SH-SY5Y (cell line): ENCODE data around the gene CADM2.

ENCODE experiments used
- GATA2 ChIP-seq: IDR thresholded peaks from 2 replicates; pipeline ENCODE4 v1.6.1; 2011; ENCODE audit warnings: mild to moderate bottlenecking, low read depth, low read length
- GATA3 ChIP-seq: IDR thresholded peaks from 2 replicates; pipeline ENCODE4 v1.6.1; 2011; ENCODE audit warnings: low read depth, mild to moderate bottlenecking, low read length, moderate library complexity

The CADM2 gene

DNA sequence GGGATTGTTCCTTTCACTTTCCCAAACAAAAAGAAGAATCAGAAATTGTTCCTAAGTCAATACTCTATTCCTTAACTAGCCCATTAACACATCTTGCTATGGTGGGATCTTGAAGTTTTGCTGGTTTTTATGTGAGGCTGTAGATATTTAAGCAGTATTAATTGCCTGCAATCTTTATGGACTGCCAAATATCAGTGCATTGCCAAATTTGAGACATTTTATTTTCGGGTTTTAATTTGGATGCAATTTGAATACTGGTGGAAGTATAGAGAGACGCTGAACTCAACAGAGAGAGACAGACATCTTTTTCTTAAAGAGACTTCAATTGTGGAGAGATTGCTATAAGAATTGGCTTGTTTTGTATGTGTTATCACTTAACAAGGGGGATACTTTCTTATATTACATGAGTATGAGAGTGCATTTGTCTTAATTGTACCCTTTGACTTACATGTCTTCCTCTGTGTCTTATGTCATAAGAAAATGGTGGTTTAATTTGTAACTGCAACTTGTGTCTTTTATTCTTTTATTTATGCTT is 10.0 kb downstream of the CADM2 start:
- TF ChIP-seq GATA3 (no peak), GATA2 (no peak)

GRCh38 chr3:84974347-84974746 is 15.6 kb downstream of the CADM2 start:
- TF ChIP-seq GATA2 (no peak), GATA3 (no peak)

DNA sequence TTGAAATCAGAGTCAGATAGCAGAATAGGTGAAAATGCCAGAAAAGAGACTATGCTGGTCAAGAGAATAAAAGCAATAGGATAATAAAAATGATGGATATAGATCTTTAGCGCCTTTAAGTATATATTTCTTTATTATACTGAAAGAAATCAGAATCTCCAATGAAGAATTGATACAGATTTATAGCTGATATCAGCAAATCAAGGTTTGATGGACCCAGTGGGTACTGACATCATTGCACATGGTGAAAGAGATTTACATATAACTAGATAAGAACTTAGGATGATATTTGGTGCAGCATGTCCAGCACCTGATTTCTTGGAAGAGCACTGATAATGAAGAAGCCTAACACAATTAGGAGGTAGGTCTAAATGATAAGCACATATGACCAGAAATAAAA is 18.2 kb downstream of the CADM2 start:
- TF ChIP-seq GATA3 (no peak), GATA2 (no peak)

DNA sequence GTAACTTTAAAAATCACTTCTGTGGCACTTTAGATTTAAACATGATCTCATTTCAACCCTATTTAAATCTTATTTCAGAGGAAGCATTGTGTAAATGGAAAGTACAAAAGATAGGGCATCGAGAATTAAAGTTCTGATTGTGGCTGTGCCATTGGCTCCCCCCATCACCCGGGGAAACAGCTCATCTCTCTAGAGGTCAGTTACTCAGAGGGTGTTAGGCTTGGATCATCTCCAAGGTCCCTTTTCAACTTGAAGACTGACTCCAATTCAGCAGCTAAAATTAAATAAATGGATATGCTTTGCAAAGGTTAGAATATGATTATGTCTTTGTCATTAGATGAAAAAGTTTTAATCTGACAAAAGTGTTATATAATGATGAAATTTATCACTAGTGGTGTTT is 20.1 kb downstream of the CADM2 start:
- TF ChIP-seq GATA2 (no peak), GATA3 (no peak)

- no peak for TF ChIP-seq GATA3
- TF ChIP-seq GATA2, result no peak
Measured at GRCh38 chr3:84980011-84980410, 21.2 kb downstream of the CADM2 start.

DNA sequence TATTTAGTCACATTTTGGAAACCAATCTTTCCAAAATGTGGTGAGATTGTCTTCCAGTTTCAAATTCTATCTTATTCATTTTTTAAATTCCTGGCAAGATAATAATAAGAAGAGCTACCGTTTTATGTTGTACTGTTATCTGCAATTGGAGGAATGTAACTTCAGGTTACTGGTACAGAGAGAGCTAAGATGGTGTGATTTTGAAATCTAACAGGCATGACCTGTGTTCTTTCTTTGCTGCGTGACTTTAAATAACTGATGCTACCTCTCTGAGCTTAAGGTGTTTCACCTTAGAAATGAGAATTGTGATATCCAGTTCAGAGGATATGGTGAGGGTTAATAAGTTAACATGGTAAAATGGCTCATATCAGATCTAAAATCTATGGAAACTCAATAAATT is 21.7 kb downstream of the CADM2 start:
- TF ChIP-seq GATA3 (no peak), GATA2 (no peak)

DNA sequence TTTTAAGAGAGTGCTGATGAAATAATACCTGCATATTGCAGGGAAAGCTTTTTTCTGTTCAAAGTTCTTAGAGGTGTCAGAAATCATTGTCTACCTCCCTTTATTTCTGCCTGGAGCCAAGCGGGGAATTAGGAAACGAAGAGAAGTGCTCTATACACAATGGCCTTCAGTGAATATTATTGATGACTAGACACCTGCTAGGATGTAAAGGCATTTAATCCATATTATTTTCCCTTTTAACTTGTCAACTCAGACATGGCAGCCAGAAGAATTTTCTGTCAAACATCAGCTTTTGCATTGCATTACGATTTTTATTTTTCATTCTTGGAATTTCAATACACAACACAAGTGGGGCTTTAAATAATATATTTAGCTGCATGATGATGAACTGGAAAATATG is 24.7 kb downstream of the CADM2 start:
- TF ChIP-seq GATA2 (no peak), GATA3 (no peak)

GRCh38 chr3:84984429-84984828 is 25.6 kb downstream of the CADM2 start:
- TF ChIP-seq GATA2 (no peak), GATA3 (no peak)

DNA sequence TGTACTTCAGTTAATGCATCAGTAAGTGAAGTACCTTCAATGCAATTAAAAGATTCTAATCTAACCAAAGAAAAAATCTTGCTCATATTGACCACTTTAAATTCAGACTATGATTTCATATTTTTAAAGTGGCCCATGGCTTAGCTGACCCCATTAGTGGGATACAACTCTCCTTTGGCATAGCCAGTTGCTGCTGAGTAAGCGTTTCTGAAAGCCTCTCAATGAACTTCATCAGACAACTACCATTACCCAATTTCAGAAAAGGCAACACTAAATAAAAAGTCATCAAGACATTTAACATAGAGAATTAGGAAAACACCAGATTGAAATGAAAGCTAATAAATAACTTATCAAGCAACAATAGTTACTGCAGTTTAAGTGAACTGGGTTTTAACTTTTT is 27.0 kb downstream of the CADM2 start:
- no peak for TF ChIP-seq GATA2
- no peak for TF ChIP-seq GATA3

GRCh38 chr3:84987706-84988504 is 29.1 kb downstream of the CADM2 start:
- TF ChIP-seq GATA2 (peak; percentile 90), GATA3 (peak; percentile 38; the same call in 1 of the 2 replicates)

DNA sequence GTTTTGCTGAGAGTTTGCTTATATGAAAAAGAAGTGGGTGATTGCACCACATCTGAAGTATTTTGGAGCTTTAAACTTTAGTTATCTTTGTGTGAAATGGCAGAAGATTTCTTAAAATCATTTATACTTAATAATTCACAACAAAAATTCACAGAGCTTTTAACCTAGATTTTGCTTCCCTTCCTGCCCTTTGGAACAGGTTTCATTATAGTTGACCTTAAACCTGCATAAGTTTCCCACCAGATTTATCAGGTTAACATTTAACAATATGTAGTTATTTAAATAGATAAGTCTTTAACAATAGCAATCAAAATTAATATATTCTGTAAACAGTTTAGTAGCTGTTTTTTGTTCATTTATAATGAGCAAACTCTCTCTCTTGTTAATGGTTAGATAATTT is 30.3 kb downstream of the CADM2 start:
- TF ChIP-seq GATA2 (no peak), GATA3 (no peak)

DNA sequence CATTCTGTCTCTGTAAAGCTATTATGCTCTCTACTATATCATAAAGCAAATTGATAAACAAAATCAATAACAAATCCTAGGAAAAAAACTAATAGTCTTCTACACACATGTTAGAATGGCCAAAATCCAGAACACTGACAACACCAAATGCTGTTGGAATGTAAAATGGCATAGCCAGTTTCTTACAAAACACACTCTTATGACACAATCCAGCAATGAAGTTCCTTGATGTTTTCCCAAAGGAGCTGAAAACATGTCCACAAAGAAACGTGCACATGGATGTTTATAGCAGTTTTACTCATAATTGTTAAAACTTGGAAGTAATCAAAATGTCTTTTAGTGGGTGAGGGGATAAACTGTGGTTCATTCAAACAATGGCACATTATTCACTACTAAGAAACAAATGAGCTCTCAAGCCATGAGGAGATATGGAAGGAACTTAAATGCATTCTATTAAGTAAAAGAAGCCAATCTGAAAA is 32.7 kb downstream of the CADM2 start:
- TF ChIP-seq GATA2, result no peak
- TF ChIP-seq GATA3, result no peak

DNA sequence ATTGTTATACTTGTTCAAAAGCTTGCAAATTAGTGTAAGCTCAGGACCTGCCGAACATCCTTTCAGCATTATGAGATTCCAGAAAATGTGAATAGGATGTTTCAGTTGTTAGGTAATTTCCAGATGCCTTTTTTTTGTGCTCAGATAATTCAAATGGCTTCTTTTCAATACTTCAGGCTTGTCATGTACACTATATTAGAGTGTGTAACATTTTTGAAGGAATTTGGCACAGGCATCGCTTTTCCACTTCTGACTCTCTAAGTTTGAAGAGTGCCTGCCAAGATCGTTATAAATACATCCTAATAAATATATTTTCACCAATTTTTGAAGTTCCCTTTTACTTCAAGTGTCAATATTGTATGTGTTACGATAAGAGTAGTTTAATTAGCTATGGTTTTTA is 35.2 kb downstream of the CADM2 start:
- no peak for TF ChIP-seq GATA2
- TF ChIP-seq GATA3, result no peak

GRCh38 chr3:84998545-84998944 is 39.8 kb downstream of the CADM2 start:
- TF ChIP-seq GATA3 (no peak), GATA2 (no peak)

DNA sequence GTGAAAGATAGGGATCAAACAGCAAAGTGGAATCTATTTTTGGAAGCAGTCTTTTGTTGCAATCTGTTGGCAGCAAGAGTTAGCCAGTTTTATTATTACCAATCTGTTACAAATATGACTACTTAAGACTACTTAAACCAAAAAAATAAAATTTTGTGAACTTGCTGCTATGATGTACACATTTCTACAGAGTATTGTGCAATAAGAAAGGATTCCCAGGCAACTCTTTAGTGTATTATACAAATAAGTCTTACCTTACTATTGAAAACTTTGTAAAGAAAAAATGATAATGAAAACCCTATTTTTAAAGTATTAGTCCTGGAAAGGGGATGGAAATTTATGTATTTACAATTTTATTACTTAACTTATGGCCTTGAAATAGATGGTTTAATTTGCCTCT is 44.7 kb downstream of the CADM2 start:
- TF ChIP-seq GATA3 (peak; percentile 45; the same call in 1 of the 2 replicates), GATA2 (no peak)

DNA sequence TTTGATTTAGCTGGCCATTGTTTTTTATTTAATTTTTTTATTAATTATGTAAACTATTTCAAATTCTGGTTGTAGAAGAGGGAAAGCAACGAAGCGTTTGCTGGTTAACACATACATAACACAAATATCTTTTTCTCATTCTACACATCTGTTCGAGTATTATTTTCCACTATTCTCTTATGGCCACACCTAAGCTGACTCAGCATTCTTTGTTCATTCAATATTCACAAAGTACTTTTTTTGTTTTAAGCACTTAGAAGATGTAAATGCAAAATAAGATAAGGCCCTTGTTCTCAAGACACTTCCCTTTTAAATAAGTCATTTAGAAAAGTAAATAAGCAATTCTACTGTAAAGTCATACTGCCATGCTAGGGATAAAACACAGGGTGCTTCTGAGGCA is 45.4 kb downstream of the CADM2 start:
- TF ChIP-seq GATA3, result no peak
